Activated CD8-positive, alpha-beta T cell treated with anti-CD3 and anti-CD28 coated beads, Interleukin-2, amount 10 ng/mL, durations not matched to agents 7 days and 5 days (primary cell): ENCODE measurements around the gene XPO4. TPM values are rescaled to one million over a fixed set of nuclear protein-coding genes. Genes with fewer than 3 reads are reported as not detected.
"Not testable (repeated sequence)": the region's sequence is repeated elsewhere in the genome, so short reads cannot be mapped to it uniquely, and the experiment has no call there.

Experiments
- ATAC-seq: fragments of 150-1000 bp; cut with Tn5 transposase; one replicate; pipeline ENCODE4 v1.10.0; 2021; ENCODE audit warnings: moderate library complexity
- CTCF ChIA-PET: fragments of 350-600 bp; sonication (Branson Sonifier 250); formaldehyde crosslinking; loops from one replicate; lab custom pipeline; 2021; ENCODE audit warnings: antibody characterized with exemption; lab: Charles Lee
- POLR2A ChIA-PET: fragments of 350-600 bp; sonication (Branson Sonifier 250); formaldehyde crosslinking; loops from one replicate; lab custom pipeline; 2021; ENCODE audit warnings: antibody characterized with exemption; lab: Charles Lee
- DNase-seq: peaks from one replicate; pipeline ENCODE4 v3.0.0-alpha.2; 2020
- H3K27ac Mint-ChIP-seq: one replicate; pipeline ENCODE4 v1.8.0; 2021; ENCODE audit warnings: mild to moderate bottlenecking, mixed read lengths
- H3K27me3 Mint-ChIP-seq: one replicate; pipeline ENCODE4 v1.8.0; 2021; ENCODE audit warnings: low read depth, mixed read lengths
- H3K36me3 Mint-ChIP-seq: one replicate; pipeline ENCODE4 v1.8.0; 2021; ENCODE audit warnings: low read depth, mixed read lengths
- H3K4me1 Mint-ChIP-seq: one replicate; pipeline ENCODE4 v1.8.0; 2021; ENCODE audit warnings: low read depth, mixed read lengths
- H3K4me3 Mint-ChIP-seq: one replicate; pipeline ENCODE4 v1.8.0; 2021; ENCODE audit warnings: mild to moderate bottlenecking, mixed read lengths
- H3K9me3 Mint-ChIP-seq: one replicate; pipeline ENCODE4 v1.8.0; 2022; ENCODE audit warnings: mixed read lengths; ENCODE audit not compliant: insufficient read depth
- total RNA-seq, 2 experiments: library from RNA; stranded (reverse); gene quantifications; one replicate each; pipeline ENCODE4 v1.2.3, GENCODE V29; 2021

Gene XPO4
- total RNA-seq, 2 experiments from 2014 or later, result 18.6 to 19.8 TPM

GRCh38 chr13:20923272-20923671, 20.7 kb upstream of the XPO4 start:
- DNase-seq (no peak), ATAC-seq (no peak)
- POLR2A ChIA-PET, result no interaction called here
- Mint-ChIP-seq H3K4me3 (no peak overlapping the region), H3K27me3 (peaks cover 3% of the 10 kb centered on the region), H3K36me3 (no peaks in the 10 kb centered on the region), H3K9me3 (no peaks in the 10 kb centered on the region), H3K4me1 (no peaks in the 10 kb centered on the region), H3K27ac (no peak overlapping the region)
- CTCF ChIA-PET, result interaction anchor here (1.4 to 3.5 kb wide), 4 partner anchors 95 to 430 kb away, joined by 3 to 14 read pairs (median 6); no protein-coding TSS in a partner anchor

DNA sequence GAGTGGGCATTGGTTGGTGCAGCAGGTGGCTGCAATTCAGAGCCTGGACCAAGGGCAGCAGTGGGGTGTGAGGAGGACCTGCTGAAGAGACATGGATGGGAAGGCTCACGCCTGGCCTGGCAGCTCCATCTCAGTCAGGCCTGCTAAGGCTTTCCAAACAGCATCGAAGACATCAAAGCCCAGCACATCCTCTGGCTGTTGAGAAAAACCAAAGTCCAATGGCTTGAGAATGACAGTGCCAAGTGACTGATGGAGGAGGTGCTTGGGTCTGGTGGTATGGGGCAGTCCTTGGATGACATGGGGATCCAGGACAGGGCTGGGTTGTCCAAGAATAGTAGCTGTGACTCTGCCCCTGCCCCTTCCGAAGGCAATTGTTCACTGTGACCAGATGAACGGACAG, 19.0 kb upstream of the XPO4 start:
- H3K27me3 Mint-ChIP-seq, result peaks cover 3% of the 10 kb centered on the region
- H3K27ac Mint-ChIP-seq, result no peak overlapping the region
- no peak overlapping the region for H3K4me3 Mint-ChIP-seq
- POLR2A ChIA-PET, result no interaction called here
- DNase-seq (no peak), ATAC-seq (no peak)
- no peaks in the 10 kb centered on the region for H3K9me3 Mint-ChIP-seq
- H3K36me3 Mint-ChIP-seq, result no peaks in the 10 kb centered on the region
- H3K4me1 Mint-ChIP-seq, result no peaks in the 10 kb centered on the region
- CTCF ChIA-PET, result interaction anchor here (1.5 kb wide), 1 partner anchor 93 kb away, joined by 5 read pairs; no protein-coding TSS in a partner anchor

- H3K36me3 Mint-ChIP-seq, POLR2A ChIA-PET, H3K4me1 Mint-ChIP-seq, CTCF ChIA-PET, H3K4me3 Mint-ChIP-seq, H3K27me3 Mint-ChIP-seq, DNase-seq, H3K27ac Mint-ChIP-seq, ATAC-seq, H3K9me3 Mint-ChIP-seq: not testable (repeated sequence)
Observed at GRCh38 chr13:20915676-20916075, 13.1 kb upstream of the XPO4 start.

DNA sequence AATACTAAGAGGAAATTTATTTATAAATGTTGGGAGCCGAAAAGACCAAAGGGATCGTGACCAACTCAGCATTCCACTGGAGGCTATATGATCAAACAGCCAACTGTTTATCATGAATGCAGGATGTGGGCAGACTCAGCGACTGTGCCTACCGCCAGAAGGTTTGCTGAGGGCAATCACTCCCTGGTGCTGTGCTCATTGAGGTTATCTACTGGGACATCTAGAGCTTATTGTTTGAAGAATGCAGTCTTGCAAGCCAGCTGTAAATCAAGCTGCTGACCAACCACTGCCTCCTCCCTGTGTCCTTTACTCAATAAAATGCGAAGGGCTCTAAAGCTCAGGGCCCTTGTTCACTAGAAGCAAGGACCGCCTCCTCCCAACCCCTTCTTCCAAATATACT, 8.5 kb upstream of the XPO4 start:
- DNase-seq (no peak), ATAC-seq (no peak)
- no peak overlapping the region for H3K27ac Mint-ChIP-seq
- ChIA-PET CTCF (interaction anchor here (0.7 kb wide), 1 partner anchor 10 kb away, joined by 3 read pairs; no protein-coding TSS in a partner anchor), POLR2A (no interaction called here)
- no peaks in the 10 kb centered on the region for H3K9me3 Mint-ChIP-seq
- no peak overlapping the region for H3K4me3 Mint-ChIP-seq
- H3K27me3 Mint-ChIP-seq, result peaks cover 6% of the 10 kb centered on the region
- H3K36me3 Mint-ChIP-seq, result no peaks in the 10 kb centered on the region
- no peaks in the 10 kb centered on the region for H3K4me1 Mint-ChIP-seq

- no peak for DNase-seq
- POLR2A ChIA-PET, result no interaction called here
Observed at GRCh38 chr13:20908714-20909497, 6.4 kb upstream of the XPO4 start.

DNA sequence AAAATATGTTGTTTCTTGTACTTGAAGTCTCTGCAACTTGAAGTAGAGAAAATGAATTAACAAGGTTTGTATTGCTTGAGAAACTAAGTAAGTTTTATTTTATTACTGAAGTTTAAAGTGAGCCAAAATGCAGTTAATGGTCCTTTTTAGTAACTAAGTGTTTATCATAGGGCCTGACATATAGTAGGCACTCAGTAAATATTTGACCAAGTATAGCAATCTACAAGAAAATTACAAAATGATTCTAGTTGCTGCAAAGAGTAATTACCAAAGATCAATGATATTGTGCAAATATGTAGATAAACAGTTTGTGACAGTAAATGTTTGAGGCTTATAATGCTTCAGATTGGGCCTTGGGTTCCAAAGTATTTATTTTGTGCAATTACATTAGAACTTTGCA, 2.4 kb upstream of the XPO4 start:
- Mint-ChIP-seq H3K36me3 (peaks cover 5% of the 10 kb centered on the region), H3K27me3 (peaks cover 6% of the 10 kb centered on the region), H3K9me3 (no peaks in the 10 kb centered on the region), H3K4me1 (peaks cover 21% of the 10 kb centered on the region), H3K27ac (no peak overlapping the region), H3K4me3 (no peak overlapping the region)
- ATAC-seq (no peak), DNase-seq (no peak)
- CTCF ChIA-PET, result no interaction called here
- POLR2A ChIA-PET, result interaction anchor here (0.7 kb wide), 1 partner anchor 91 kb away, joined by 3 read pairs; no protein-coding TSS in a partner anchor

More at GRCh38 chr13:20908714-20909497, 6.4 kb upstream of the XPO4 start:
- Mint-ChIP-seq H3K4me3 (no peak overlapping the region), H3K27ac (no peak overlapping the region), H3K36me3 (no peaks in the 10 kb centered on the region), H3K4me1 (no peaks in the 10 kb centered on the region), H3K9me3 (no peaks in the 10 kb centered on the region), H3K27me3 (peaks cover 6% of the 10 kb centered on the region)
- CTCF ChIA-PET, result no interaction called here
- ATAC-seq, result no peak

DNA sequence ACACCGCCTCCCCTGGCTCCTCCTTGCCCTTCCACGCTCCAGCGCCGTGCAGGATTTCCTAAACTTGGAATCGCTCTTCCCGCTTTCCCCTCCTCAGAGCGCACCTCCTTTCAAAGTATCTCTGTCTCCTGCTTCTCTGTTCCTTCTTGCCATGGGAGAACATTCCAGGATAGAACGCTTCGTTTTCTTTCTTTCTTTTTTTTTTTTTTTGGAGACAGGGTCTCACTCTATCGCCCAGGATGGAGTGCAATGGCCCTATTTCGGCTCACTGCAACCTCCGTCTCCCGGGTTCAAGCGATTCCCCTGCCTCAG, 574 bp upstream of the XPO4 start:
- H3K9me3 Mint-ChIP-seq, result no peaks in the 10 kb centered on the region
- no peaks in the 10 kb centered on the region for H3K27me3 Mint-ChIP-seq
- H3K4me1 Mint-ChIP-seq, result peaks cover 28% of the 10 kb centered on the region
- peaks cover 17% of the 10 kb centered on the region for H3K36me3 Mint-ChIP-seq
- ChIA-PET CTCF (interaction anchor here (1.6 kb wide), 1 partner anchor 22 kb away, joined by 4 read pairs; no protein-coding TSS in a partner anchor), POLR2A (interaction anchor here (1.3 to 2.4 kb wide), 3 partner anchors 12 to 273 kb away, joined by 5 to 14 read pairs (median 6); partner anchors contain the start of genes EEF1AKMT1, MRPL57 and SKA3)
- H3K4me3 Mint-ChIP-seq, result peak overlapping the region; percentile 88
- ATAC-seq (no peak), DNase-seq (no peak)
- H3K27ac Mint-ChIP-seq, result peak overlapping the region; percentile 93

DNA sequence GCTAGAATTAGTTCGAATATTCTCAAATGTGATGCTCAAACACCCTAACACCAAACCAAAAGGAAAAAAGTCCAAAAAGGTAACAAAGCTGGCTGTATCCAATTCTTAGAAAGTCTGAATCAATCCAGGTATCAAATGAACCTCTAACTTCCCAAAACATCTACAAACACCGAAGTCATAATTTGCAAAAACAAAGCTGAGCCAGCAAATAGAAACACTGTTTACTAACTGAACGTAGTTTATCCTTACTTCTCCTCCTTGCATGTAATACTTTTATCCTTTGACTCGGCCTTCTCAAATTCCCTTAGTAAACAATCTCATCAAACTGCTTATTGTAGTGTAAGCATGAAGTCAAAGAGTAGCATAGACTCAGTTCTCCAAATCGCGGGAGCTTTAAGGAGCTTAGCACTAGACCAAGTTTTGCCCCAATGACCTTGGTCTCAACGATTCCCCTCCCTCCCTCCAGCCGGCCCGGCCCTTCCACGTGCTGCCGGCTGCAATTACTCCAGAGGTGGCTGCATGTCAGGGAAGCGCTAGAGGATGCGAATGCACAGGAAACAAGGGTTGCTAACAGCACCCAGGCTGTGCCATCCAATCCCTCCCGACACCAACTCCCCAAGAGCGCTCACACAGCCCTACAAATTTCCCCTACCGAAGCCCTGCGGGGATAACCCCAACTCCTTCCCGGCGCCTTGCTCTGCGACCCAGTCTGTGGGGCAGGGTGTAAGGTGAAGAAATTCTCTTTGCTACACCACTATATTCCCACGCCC, 693 bp downstream of the XPO4 start:
- Mint-ChIP-seq H3K4me3 (peak overlapping the region; percentile 95), H3K36me3 (peaks cover 17% of the 10 kb centered on the region), H3K9me3 (no peaks in the 10 kb centered on the region), H3K4me1 (peaks cover 28% of the 10 kb centered on the region), H3K27me3 (no peaks in the 10 kb centered on the region), H3K27ac (peak overlapping the region; percentile 93)
- ATAC-seq (peak; percentile 40), DNase-seq (peak; percentile 42)
- ChIA-PET CTCF (interaction anchor here (1.2 to 1.7 kb wide), 3 partner anchors 10 to 575 kb away, joined by 3 to 4 read pairs (median 3); no protein-coding TSS in a partner anchor), POLR2A (interaction anchor here (0.9 to 2.4 kb wide), 4 partner anchors 11 to 274 kb away, joined by 4 to 14 read pairs (median 6); partner anchors contain the start of genes EEF1AKMT1, MRPL57 and SKA3)

- Mint-ChIP-seq H3K9me3 (no peaks in the 10 kb centered on the region), H3K36me3 (peaks cover 11% of the 10 kb centered on the region), H3K27me3 (no peaks in the 10 kb centered on the region), H3K4me3 (no peak overlapping the region), H3K4me1 (peaks cover 18% of the 10 kb centered on the region), H3K27ac (no peak overlapping the region)
- ChIA-PET CTCF (no interaction called here), POLR2A (no interaction called here)
- no peak for DNase-seq
- no peak for ATAC-seq
Observed at GRCh38 chr13:20894245-20894644, 8.3 kb downstream of the XPO4 start.

- DNase-seq (peak; percentile 27), ATAC-seq (peak; percentile 55)
- Mint-ChIP-seq H3K27me3 (no peaks in the 10 kb centered on the region), H3K27ac (no peak overlapping the region), H3K4me1 (peaks cover 17% of the 10 kb centered on the region), H3K9me3 (no peaks in the 10 kb centered on the region), H3K36me3 (peaks cover 7% of the 10 kb centered on the region), H3K4me3 (no peak overlapping the region)
- CTCF ChIA-PET, result interaction anchor here (1.0 kb wide), 1 partner anchor 9 kb away, joined by 3 read pairs; no protein-coding TSS in a partner anchor
- POLR2A ChIA-PET, result interaction anchor here (0.6 to 3.3 kb wide), 3 partner anchors 10 to 341 kb away, joined by 3 to 14 read pairs (median 3); partner anchors contain the start of genes EEF1AKMT1 and XPO4
Observed at GRCh38 chr13:20891768-20892167, 10.8 kb downstream of the XPO4 start.

- H3K4me3 Mint-ChIP-seq, result no peak overlapping the region
- POLR2A ChIA-PET, result interaction anchor here (3.3 kb wide), 1 partner anchor 11 kb away, joined by 14 read pairs; the partner anchor contains the start of gene XPO4
- DNase-seq, result no peak
- CTCF ChIA-PET, result no interaction called here
- ATAC-seq, result peak; percentile 55
- peaks cover 7% of the 10 kb centered on the region for H3K36me3 Mint-ChIP-seq
- H3K27ac Mint-ChIP-seq, result no peak overlapping the region
- H3K4me1 Mint-ChIP-seq, result peaks cover 17% of the 10 kb centered on the region
- H3K9me3 Mint-ChIP-seq, result no peaks in the 10 kb centered on the region
- H3K27me3 Mint-ChIP-seq, result no peaks in the 10 kb centered on the region
Observed at GRCh38 chr13:20891034-20891433, 11.5 kb downstream of the XPO4 start.
